GM12878 (cell line): ENCODE data around the gene FMOD. TPM values are rescaled to one million over a fixed set of nuclear protein-coding genes. Genes with fewer than 3 reads are reported as not detected.

ENCODE experiments used
- ATAC-seq: fragments of 200-7000 bp; cut with Tn5 transposase; 3 replicates; pipeline ENCODE4 v1.9.1; 2020; ENCODE audit warnings: mild to moderate bottlenecking, moderate library complexity
- BruUV-seq: library from RNA; stranded (reverse); fragments of 400-500 nt; replicated peaks from 2 replicates; lab custom pipeline; 2021; lab: Mats Ljungman, UMichigan
- CTCF ChIA-PET: fragments of 300-600 bp; sonication (Branson Sonifier 250); formaldehyde crosslinking; extraction: SDS; loops from one replicate; lab custom pipeline; 2021; ENCODE audit warnings: inconsistent platforms; lab: Yijun Ruan, JAX
- POLR2A ChIA-PET: fragments of 350-600 bp; formaldehyde crosslinking; extraction: SDS; loops from one replicate; lab custom pipeline; 2021; ENCODE audit warnings: inconsistent platforms; lab: Charles Lee
- RAD21 ChIA-PET: fragments of 300-600 bp; sonication (Branson Sonifier 250); formaldehyde crosslinking; loops from one replicate; lab custom pipeline; 2023; ENCODE audit warnings: antibody characterized with exemption; ENCODE audit not compliant: unreplicated experiment; lab: Charles Lee
- SMC1A ChIA-PET: fragments of 300-600 bp; sonication (Branson Sonifier 250); formaldehyde crosslinking; loops from one replicate; lab custom pipeline; 2023; ENCODE audit not compliant: unreplicated experiment, uncharacterized antibody; lab: Charles Lee
- DNase-seq: peaks from one replicate; pipeline ENCODE4 v3.0.0-alpha.2; 2011; ENCODE audit warnings: low read depth, low spot score
- FAIRE-seq: peaks from 3 replicates; lab custom pipeline; 2011; peaks lifted over from hg19 to GRCh38; lab: Jason Lieb, UNC
- H2AFZ ChIP-seq: 2 replicates; pipeline ENCODE4 v1.6.0; 2011; ENCODE audit warnings: low read depth, low read length, control low read depth; ENCODE audit not compliant: control insufficient read depth
- H3K27ac ChIP-seq: 2 replicates; pipeline ENCODE4 v1.5.1; 2011; ENCODE audit warnings: control low read depth; ENCODE audit not compliant: control insufficient read depth, insufficient read depth
- H3K27me3 ChIP-seq, 2 experiments: replicated peaks in 1 of 2; 2 replicates each; pipeline versions ENCODE4 v1.6.0 to v1.6.1; 2011; ENCODE audit warnings: low read length in 1 of 2; ENCODE audit not compliant: control insufficient read depth in 2 of 2, insufficient read depth in 2 of 2
- H3K36me3 ChIP-seq, 2 experiments: 2 replicates each; pipeline ENCODE4 v1.5.1; 2011; ENCODE audit warnings: low read length in 1 of 2; ENCODE audit not compliant: control insufficient read depth in 2 of 2, insufficient read depth in 2 of 2
- H3K4me1 ChIP-seq: 2 replicates; pipeline ENCODE4 v1.6.1; 2011; ENCODE audit warnings: mild to moderate bottlenecking, low read length, moderate library complexity, mixed read lengths; ENCODE audit not compliant: control insufficient read depth, insufficient read depth
- H3K4me2 ChIP-seq: 2 replicates; pipeline ENCODE4 v1.6.0; 2011; ENCODE audit warnings: control low read depth; ENCODE audit not compliant: control insufficient read depth, insufficient read depth
- H3K4me3 ChIP-seq: fragments of 200-600 bp; sonication (generic); 2 replicates; pipeline ENCODE4 v1.5.1; 2016
- H3K79me2 ChIP-seq: 2 replicates; pipeline ENCODE4 v1.6.0; 2011; ENCODE audit warnings: low read length; ENCODE audit not compliant: control insufficient read depth, insufficient read depth
- H3K9ac ChIP-seq: 2 replicates; pipeline ENCODE4 v1.8.0; 2011; ENCODE audit warnings: low read length, control low read depth, mixed read lengths; ENCODE audit not compliant: control insufficient read depth, insufficient read depth
- H3K9me3 ChIP-seq: replicated peaks from 3 replicates; pipeline ENCODE4 v1.5.1; 2011; ENCODE audit warnings: mild to moderate bottlenecking, low read length; ENCODE audit not compliant: control insufficient read depth, insufficient read depth
- H4K20me1 ChIP-seq: 2 replicates; pipeline ENCODE4 v1.6.0; 2011; ENCODE audit not compliant: control insufficient read depth, insufficient read depth
- CBX5 ChIP-seq: sonication (generic); IDR thresholded peaks from 2 replicates; pipeline ENCODE4 v1.6.1; 2016; ENCODE audit warnings: low read depth, moderate library complexity, mild to moderate bottlenecking, inconsistent platforms
- CHD2 ChIP-seq: IDR thresholded peaks from 2 replicates; pipeline ENCODE4 v1.6.1; 2011; ENCODE audit warnings: low read depth, low read length, improper control_type of control experiment, borderline replicate concordance
- FOS ChIP-seq: IDR thresholded peaks from 3 replicates; pipeline ENCODE4 v1.6.1; 2011; ENCODE audit warnings: borderline replicate concordance; ENCODE audit not compliant: insufficient read length; ENCODE audit errors: extremely low read depth
- HDAC2 ChIP-seq: fragments of 200-600 bp; sonication (generic); IDR thresholded peaks from 2 replicates; pipeline ENCODE4 v1.6.1; 2017
- JUNB ChIP-seq: IDR thresholded peaks from 2 replicates; pipeline ENCODE4 v1.6.1; 2016; ENCODE audit warnings: antibody characterized with exemption, mild to moderate bottlenecking
- NFYB ChIP-seq: IDR thresholded peaks from 2 replicates; pipeline ENCODE4 v1.6.1; 2011; ENCODE audit warnings: low read depth, mild to moderate bottlenecking, low read length, improper control_type of control experiment, moderate library complexity; ENCODE audit not compliant: insufficient read depth
- NR2C2 ChIP-seq: IDR thresholded peaks from 2 replicates; pipeline ENCODE4 v1.6.1; 2011; ENCODE audit warnings: borderline replicate concordance, low read depth; ENCODE audit not compliant: control insufficient read depth, insufficient read length
- POU2F2 ChIP-seq: IDR thresholded peaks from 3 replicates; pipeline ENCODE4 v1.6.1; 2011; ENCODE audit warnings: low read depth, mild to moderate bottlenecking, low read length, borderline replicate concordance
- RAD21 ChIP-seq: IDR thresholded peaks from 2 replicates; pipeline ENCODE4 v1.6.1; 2011; ENCODE audit warnings: mild to moderate bottlenecking, low read depth, low read length, moderate library complexity; ENCODE audit not compliant: insufficient read depth
- RUNX3 ChIP-seq: IDR thresholded peaks from 2 replicates; pipeline ENCODE4 v1.6.1; 2012; ENCODE audit warnings: low read length, inconsistent platforms
- SMARCA5 ChIP-seq: fragments of 450-650 bp; IDR thresholded peaks from 2 replicates; pipeline ENCODE4 v1.6.1; 2017; ENCODE audit warnings: mild to moderate bottlenecking
- ZNF207 ChIP-seq: fragments of 450-650 bp; IDR thresholded peaks from 2 replicates; pipeline ENCODE4 v1.6.1; 2014; ENCODE audit warnings: antibody characterized with exemption, mild to moderate bottlenecking, borderline replicate concordance
- ZNF24 ChIP-seq: fragments of 450-650 bp; IDR thresholded peaks from 2 replicates; pipeline ENCODE4 v1.6.1; 2017; ENCODE audit warnings: antibody characterized with exemption, mild to moderate bottlenecking
- WGBS: methylation state at CpG from one replicate; pipeline ENCODE4 v1.1.6; 2016; ENCODE audit warnings: low lambda C conversion rate; ENCODE audit not compliant: insufficient replicate concordance, insufficient coverage; ENCODE audit errors: missing lambda C conversion rate; 5-methylcytosine and 5-hydroxymethylcytosine counted together
- in situ Hi-C: fragments of 300-500 bp; cut with MboI; formaldehyde crosslinking; loops from 9 replicates; pipeline ENCODE4 v1.14.3; 2018; ENCODE audit warnings: mixed read lengths
- intact Hi-C: fragments of 100-400 bp; cut with micrococcal nuclease; formaldehyde crosslinking; loops from one replicate; pipeline ENCODE4 v1.14.2; 2022; ENCODE audit not compliant: unreplicated experiment
- polyA plus RNA-seq, 11 experiments: library from polyadenylated mRNA; depleted of rRNA in 4 of 11; unstranded in 6 of 11; stranded (reverse) in 5 of 11; fragments of >200 nt; fragmentation: Nextera tagmentation in 4 of 11; fragmentation: Illumina TruSeq in 1 of 11; extraction: Ambion mirVana in 4 of 11; extraction: Trizol in 1 of 11; gene quantifications; 1 replicate in 1 of 11; 2 replicates in 10 of 11; pipeline versions ENCODE4 v1.2.1 to v1.2.3, GENCODE V29; 2011 to 2016; ENCODE audit warnings: inconsistent platforms in 2 of 11, missing spikeins in 2 of 11, low read depth in 1 of 11
- total RNA-seq, 4 experiments: library from RNA; depleted of rRNA in 3 of 4; stranded (reverse); fragments of >200 nt in 3 of 4; fragmentation: Illumina TruSeq in 1 of 4; extraction: Trizol in 1 of 4; gene quantifications; 2 replicates each; pipeline versions ENCODE4 v1.2.1 to v1.2.3, GENCODE V29; 2013 to 2021
- TF ChIP-seq, protein P1 (sequence below): IDR thresholded peaks from 2 replicates; pipeline ENCODE4 v1.6.1; 2011; ENCODE audit warnings: borderline replicate concordance, low read depth, mild to moderate bottlenecking, moderate library complexity, mixed read lengths, low read length; ENCODE audit not compliant: insufficient read depth; ENCODE audit errors: extremely low read length

FMOD gene
- total and polyA plus RNA-seq, 10 of the 15 experiments (the other 5 are each of a cell fraction or from before 2014, with no cell fraction given), result 0.03 to 0.26 (median 0.11) TPM; not detected in 7

- ChIA-PET CTCF (interaction anchor here (0.9 to 3.1 kb wide), 5 partner anchors 11 to 31 kb away, joined by 3 to 12 read pairs (median 3); no protein-coding TSS in a partner anchor), RAD21 (interaction anchor here (0.9 to 30.0 kb wide), 5 partner anchors 10 to 28 kb away, joined by 3 to 541 read pairs (median 7); partner anchors contain the start of gene BTG2), POLR2A (interaction anchor here (0.8 to 20.0 kb wide), 5 partner anchors 8 to 28 kb away, joined by 4 to 395 read pairs (median 9); partner anchors contain the start of gene BTG2)
- Histone ChIP-seq H4K20me1 (no peaks in the 10 kb centered on the region), H3K27ac (no peak overlapping the region), H3K4me1 (peaks cover 44% of the 10 kb centered on the region), H3K9ac (no peak overlapping the region), H3K79me2 (no peaks in the 10 kb centered on the region), H3K4me2 (no peak overlapping the region), H2AFZ (no peak overlapping the region), H3K4me3 (no peak overlapping the region), H3K36me3 (no peaks in the 10 kb centered on the region), H3K27me3 (no peaks in the 10 kb centered on the region)
- DNase-seq (no peak), FAIRE-seq (no peak), ATAC-seq (no peak)
- in situ Hi-C loops (loop anchor here (25.0 kb wide), 1 partner anchor 1217 kb away; the partner anchor contains the start of gene MDM4), intact Hi-C loops (no loop called here)
- 0% methylated on average over 1 of the region's 1 CpG for WGBS
- no peak for TF ChIP-seq JUNB
- no peak for TF ChIP-seq RUNX3
- TF ChIP-seq, all 136 proteins: peak for 0
- H3K9me3 ChIP-seq, result no peaks in the 10 kb centered on the region
- SMC1A ChIA-PET, result interaction anchor here (0.8 to 30.2 kb wide), 3 partner anchors 10 to 40 kb away, joined by 3 to 590 read pairs (median 11); partner anchors contain the start of gene BTG2
- no TSS peak for BruUV-seq
These were observed 55.1 kb downstream of the FMOD start for GRCh38 chr1:203295796-203296195.

- in situ Hi-C loops, result loop anchor here (25.0 kb wide), 1 partner anchor 1221 kb away; the partner anchor contains the start of gene MDM4
- DNase-seq, result no peak
- POLR2A ChIA-PET, result interaction anchor here (1.1 to 20.0 kb wide), 8 partner anchors 9 to 89 kb away, joined by 3 to 395 read pairs (median 76); partner anchors contain the start of gene BTG2
- TF ChIP-seq NR2C2, result peak; percentile 54
- 0 out of 2 replicates have a peak, but pooled peaks have one; percentile 13 for TF ChIP-seq NFYB
- no peak for TF ChIP-seq SMARCA5
- TF ChIP-seq FOS, result no peak
- no peak for TF ChIP-seq POU2F2
- TF ChIP-seq RAD21, result no peak
- TF ChIP-seq CBX5, result no peak
- TF ChIP-seq, protein P1, sequence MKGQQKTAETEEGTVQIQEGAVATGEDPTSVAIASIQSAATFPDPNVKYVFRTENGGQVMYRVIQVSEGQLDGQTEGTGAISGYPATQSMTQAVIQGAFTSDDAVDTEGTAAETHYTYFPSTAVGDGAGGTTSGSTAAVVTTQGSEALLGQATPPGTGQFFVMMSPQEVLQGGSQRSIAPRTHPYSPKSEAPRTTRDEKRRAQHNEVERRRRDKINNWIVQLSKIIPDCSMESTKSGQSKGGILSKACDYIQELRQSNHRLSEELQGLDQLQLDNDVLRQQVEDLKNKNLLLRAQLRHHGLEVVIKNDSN, result peak; percentile 3
- TF ChIP-seq ZNF24, result no peak
- no peak for TF ChIP-seq CHD2
- TF ChIP-seq ZNF207, result no peak
- no peak for TF ChIP-seq HDAC2
These were observed 59.5 kb downstream of the FMOD start for GRCh38 chr1:203291201-203292096.

More at GRCh38 chr1:203291201-203292096, 59.5 kb downstream of the FMOD start:
- Histone ChIP-seq H4K20me1 (no peaks in the 10 kb centered on the region), H3K36me3 (no peaks in the 10 kb centered on the region), H3K27ac (peak overlapping the region; percentile 100), H3K4me2 (peak overlapping the region; percentile 60), H3K9ac (peak overlapping the region; percentile 97), H3K4me3 (peak overlapping the region; percentile 24), H3K79me2 (peaks cover 15% of the 10 kb centered on the region), H3K4me1 (peaks cover 58% of the 10 kb centered on the region), H2AFZ (peak overlapping the region; percentile 16), H3K27me3 (no peaks in the 10 kb centered on the region), H3K9me3 (no peaks in the 10 kb centered on the region)
- ChIA-PET SMC1A (interaction anchor here (0.9 to 30.2 kb wide), 4 partner anchors 17 to 43 kb away, joined by 3 to 590 read pairs (median 94); partner anchors contain the start of gene BTG2), CTCF (interaction anchor here (0.6 to 13.0 kb wide), 11 partner anchors 8 to 297 kb away, joined by 3 to 207 read pairs (median 5); partner anchors contain the start of gene BTG2), RAD21 (interaction anchor here (5.8 to 30.0 kb wide), 4 partner anchors 18 to 45 kb away, joined by 56 to 541 read pairs (median 360); partner anchors contain the start of gene BTG2)
- 58% methylated on average over 17 of the region's 17 CpGs for WGBS
- FAIRE-seq, result no peak
- no TSS peak for BruUV-seq
- intact Hi-C loops, result no loop called here
- ATAC-seq, result no peak
